Stimulated activated CD4-positive, alpha-beta T cell treated with anti-CD3 and anti-CD28 coated beads, Interleukin-15, amount 100 ng/mL, for 48 hours (primary cell): ENCODE data around the gene SDK2.
A peak's percentile ranks its signal among the peaks of the same experiment; 100 is the strongest.
"Not testable (repeated sequence)": the region's sequence is repeated elsewhere in the genome, so short reads cannot be mapped to it uniquely, and the experiment has no call there.

Experiments used
- DNase-seq, 2 donors: peaks; one replicate each; pipeline ENCODE4 v3.0.0-alpha.2; 2020; ENCODE audit warnings: low read depth in 2 of 2

The SDK2 gene

DNA sequence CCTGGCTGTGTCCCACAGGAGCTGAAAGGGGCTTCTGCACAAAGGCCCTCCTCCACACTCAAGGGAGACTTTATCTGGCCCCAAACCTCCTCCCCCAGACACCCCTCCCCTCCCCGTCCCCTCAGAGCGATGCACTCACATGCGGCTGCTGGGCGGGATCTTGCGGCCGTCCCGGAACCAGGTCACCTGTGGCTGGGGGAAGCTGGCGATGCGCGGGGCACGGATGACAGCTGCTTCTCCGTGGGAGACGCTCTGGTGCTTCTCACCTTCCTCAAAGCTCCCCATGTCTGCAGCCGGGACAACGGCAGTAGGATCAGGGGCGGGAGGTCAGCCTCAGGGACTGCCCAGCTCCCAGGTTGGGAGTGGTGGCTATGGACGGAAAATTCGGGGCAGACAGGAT is 188.5 kb downstream of the SDK2 start:
- no peak for DNase-seq

DNA sequence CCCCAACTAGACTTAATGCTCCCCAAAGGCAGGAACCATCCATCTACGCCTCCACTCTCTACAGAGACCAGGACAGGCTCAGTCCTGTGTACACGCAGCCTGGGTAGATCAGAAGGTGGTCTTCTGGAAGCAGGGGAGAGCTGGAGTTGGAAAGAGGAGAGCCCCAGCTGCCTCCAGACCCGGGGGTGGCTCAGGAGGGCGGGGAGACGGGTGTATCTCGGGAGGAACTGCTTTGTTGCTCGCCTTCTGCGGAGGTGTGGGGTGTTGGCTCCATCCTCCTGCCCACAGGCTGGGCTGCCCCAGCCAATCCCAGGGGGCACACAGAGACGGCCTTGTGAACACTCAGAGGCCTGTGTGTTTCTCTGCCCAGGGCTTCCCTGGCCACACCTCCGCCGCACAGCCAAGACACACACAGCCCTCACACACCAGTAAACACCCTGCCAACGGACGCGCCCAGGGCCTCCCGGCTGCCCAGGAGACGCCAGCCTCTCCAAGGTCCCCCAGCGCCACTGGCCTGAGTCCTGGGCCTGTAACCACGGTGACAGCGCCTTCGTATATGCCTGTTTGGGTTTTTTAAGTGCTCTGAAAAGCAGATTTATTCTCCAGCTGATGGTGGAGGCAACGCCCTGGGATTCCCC is 189.1 kb downstream of the SDK2 start:
- no peak for DNase-seq

DNA sequence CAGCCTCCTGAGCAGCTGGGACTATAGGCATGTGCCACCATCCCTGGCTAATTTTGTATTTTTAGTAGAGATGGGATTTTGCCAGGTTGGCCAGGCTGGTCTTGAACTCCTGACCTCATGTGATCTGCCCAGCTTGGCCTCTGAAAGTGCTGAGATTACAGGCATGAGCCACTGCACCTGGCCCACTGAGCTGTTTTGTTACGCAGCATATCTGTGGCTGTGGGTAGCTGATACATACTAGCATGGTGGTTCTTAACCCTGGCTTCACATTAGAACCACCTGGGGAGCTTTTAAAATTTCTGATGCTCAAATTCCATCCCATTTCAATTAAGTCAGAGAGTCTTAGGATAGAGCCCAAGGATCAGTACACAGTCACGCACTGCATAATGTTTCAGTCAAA is 190.8 kb downstream of the SDK2 start:
- DNase-seq, result not testable (repeated sequence)

DNA sequence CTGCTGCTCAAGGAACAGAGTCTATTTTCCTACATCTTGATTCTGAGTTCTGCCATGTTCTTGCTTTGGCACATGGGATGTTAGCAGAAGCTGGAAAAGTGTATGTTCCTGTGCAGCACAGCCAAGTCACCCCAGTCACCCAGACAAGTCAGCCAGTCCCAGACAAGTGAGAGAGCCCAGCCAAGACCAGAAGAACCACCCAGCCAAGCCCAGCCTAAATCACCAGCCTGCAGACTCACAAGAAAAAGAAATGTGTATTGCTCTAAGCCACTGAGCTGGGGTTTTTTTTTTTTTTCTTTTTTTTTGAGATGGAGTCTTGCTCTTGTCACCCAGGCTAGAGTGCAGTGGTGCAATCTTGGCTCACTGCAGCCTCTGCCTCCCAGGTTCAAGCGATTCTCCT is 191.2 kb downstream of the SDK2 start:
- no peak for DNase-seq

DNA sequence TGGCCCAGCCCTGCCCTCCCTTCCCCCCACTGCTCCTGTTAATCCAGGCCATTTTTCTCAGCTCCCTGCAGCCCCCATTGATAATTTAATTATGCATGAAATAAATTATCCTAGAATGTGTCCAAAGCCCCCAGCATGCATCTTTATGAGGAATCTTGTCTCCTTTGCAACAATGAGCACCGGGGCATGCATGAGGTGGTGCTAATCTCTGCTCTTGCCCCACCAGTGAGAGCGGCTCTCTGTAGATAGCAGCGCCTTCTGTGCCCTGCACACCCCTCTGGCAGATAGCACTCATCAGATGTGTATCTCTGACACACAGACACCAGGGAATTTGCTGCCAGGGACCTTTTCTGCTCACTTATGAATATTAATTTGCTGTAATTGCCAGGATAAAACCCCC is 192.2 kb downstream of the SDK2 start:
- no peak for DNase-seq

DNA sequence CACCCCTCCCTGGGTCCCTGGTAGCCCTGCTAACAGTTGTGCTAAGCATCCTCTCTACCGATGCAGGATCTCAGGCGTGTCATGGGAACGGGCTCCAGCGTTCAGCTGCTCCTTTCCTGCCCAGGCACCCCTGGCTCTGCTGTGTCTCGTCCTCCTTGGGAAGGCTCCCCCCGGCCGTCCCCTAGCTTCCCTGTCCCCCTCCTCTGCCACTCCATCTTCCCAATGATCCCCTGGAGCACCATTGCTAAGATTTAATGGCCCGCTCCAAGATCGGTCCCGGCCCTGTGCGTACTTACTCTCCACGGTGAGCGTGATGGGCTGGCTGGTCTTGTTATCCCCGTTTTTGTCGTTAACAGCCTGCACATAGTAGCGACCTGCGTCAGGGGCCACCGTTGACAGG is 196.9 kb downstream of the SDK2 start:
- no peak for DNase-seq

DNA sequence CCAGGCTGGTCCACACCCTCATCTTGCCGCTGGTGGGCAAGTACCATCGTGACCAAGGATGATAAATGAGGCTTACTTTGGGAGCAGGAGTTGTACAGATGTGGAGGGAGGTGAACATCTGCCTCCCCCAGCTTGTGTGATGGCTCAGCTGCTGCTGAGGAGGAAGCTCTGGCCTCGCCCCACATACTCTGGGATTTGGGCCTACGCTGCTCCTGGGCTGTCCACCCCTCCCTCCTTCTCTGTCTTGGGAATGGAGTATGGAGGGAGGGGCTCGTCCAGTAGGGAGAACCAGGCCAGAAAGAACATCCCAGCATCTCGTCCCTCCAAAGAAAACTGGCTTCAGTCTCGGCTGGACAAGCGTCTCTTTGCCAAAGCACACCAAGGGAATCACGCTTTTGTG is 197.6 kb downstream of the SDK2 start:
- DNase-seq, result no peak

DNA sequence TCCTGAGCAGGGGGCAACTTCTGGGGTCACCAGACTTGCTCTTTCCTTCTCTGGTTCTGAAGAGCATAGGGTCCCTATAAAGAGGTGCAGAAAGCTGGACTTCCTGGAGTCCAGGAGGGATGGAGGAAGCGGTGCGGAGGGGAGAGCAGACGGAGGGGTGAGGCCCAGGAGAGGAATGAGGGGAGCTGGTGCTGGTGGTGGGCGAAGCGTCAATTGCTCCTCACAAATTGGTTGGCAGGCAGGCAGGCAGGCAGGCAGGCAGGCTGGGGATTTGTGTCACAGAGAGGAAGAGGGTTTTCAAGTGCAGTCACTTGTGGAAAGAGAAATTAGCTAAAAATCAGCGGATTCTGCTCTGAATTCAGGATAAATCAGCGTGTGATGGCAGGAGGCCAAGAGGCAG is 198.8 kb downstream of the SDK2 start:
- DNase-seq, result no peak

DNA sequence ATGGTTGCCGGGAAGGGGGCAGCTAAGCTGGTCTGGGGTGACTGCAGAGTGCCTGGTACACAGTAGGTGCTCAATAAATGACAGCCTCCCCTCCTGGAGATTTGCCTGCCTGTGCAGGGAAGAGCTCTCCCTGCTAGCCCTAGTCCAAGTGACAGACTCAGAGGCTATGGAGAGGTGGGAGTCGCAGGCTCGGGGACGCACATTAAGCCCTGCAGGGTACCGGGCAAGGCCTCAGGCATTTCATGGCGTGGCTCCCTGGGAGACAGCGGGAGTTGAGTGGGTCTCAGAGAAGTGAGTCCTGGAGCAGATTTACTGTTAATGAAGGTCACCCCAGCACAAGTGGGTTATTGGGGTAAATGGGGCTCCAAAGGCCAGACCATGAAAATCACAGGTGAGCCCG is 200.2 kb downstream of the SDK2 start:
- no peak for DNase-seq

DNA sequence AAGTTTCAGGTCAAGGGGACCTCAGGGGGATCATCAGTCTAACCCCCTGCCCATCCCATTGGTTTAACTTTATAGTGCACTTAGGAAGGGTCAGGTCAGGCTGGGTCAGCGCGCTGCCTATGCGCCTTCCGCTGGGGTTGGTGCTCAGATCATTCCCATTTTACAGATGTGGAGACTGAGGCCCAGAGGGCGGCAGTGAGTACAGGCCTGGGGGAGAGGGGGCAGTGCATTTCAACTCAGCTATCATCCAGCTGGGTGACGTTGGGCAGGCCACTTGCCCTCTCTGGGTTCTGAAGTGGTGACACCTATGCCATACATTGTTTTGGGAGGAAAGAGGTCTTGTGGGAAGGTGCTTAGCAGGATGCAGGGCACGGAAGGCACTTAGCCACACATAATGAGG is 204.6 kb downstream of the SDK2 start:
- DNase-seq, result no peak

DNA sequence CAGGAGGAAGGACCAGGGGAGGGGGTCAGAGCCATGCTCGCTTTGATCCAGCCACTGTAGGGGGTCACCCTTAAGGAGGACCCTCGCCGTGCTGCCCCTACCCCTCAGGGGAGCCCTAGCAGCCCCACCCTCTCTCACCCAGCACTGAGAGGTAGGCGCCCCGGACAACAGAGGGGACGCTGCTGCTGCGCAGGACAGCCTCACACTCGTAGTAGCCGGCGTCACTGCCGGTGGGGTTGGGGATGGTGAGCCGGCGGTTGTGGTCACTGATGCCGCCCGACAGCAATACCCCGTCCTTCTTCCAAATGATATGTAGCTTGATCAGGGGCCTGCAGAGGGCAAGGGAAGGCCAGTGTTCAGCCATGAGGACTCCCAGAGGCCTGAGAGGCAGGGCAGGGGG is 206.4 kb downstream of the SDK2 start:
- DNase-seq, result no peak

DNA sequence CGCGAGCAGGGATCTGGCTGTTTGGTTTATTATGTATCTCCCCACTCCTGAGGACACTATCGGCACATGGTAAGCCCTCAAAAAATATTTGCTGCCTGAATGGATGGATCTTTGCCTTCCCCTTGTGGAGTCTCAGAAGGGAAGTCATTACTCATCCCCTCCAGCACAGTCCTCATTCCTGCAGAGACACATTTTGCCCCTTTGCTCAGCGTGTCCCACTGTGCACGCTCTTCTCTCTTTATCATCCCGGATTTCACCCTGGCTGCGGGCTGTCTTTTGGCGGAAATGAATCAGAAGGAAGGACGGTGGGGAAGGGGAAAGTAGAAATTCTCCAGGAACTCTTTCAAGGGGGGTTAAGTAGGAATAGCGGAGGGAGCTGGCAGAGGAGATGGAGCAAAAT is 207.3 kb downstream of the SDK2 start:
- no peak for DNase-seq

DNA sequence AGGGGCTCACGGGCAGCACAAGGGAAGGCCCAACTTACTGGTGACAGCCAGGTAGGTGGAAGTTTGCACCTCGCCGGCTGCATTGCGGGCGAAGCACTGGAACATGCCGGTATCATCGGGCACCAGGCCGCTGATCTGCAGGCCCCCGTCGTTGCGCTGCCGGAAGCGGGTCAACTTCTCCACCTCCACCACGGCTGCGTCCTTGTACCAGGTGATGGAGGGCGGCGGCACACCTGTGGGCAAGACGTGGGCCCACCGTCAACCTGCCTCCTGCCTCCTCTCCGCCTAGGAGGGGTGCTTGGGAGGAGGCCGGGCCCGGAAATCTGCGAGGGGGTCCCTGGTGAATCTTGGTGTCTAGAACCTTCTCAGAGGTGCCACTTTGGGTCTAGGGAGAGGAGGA is 208.8 kb downstream of the SDK2 start:
- DNase-seq, result no peak

DNA sequence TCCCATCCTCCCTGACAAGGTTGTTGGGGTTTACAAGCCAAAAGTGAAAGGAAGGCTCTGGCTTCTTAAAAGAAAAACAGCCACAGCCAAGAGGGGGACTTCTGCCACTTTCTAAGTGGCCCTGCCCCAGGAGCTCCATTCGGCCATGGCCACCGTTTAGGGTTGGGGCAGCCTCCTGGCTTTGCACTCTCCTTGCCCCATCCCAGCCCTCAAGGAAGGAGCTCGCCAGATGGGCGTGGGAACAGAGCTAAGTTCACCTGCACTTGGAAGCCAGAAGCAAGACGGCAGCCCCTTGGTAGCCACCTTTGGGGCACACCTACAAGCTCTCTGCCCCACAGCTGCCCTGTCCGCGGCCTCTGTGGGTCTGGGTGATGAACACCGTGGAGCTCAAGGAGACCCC is 210.1 kb downstream of the SDK2 start:
- no peak for DNase-seq

DNA sequence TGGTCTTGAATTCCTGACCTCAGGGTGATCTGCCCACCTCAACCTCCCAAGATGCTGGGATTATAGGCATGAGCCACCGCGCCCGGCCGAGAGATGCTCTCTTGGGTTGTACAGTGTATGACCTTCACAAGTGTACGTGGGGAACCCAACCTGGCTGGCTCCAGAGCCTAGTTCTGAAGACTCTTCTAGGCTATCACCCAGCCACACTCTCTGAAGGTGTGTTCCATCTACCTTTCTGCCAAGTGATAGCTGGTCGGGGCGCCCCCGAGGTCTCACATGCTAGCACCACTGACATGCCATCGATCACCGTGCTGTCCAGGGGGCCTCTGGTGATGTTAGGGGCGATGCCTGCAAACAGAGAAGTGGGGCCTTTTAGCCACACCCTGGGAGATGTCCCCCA is 210.7 kb downstream of the SDK2 start:
- no peak for DNase-seq

DNA sequence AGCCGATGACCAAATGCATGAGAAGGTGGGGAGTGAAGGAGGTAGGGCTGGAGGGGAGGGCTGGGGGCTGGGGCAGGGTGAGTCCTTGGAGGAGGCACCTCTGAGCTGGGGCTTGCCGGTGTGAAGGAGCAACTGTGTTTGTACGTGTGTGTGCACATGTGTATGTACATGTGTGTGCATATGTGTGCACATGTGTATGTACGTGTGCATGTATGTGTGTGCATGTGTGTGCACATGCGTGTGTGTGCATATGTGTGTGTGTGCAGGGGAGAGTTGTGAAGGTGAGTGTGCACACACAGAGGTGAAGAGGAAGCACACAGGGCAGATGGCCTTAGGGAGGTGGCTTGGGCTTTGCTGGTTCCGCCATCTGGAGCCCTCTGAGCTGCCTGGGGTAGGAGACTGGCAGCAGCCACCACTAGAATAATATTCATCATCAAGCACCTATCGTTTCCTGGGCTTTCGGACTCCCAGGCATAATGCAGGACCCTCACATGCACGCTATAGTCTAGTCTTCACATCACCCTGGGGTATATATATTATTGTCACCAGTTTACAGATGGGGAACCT is 211.5 kb downstream of the SDK2 start:
- DNase-seq, result no peak

DNA sequence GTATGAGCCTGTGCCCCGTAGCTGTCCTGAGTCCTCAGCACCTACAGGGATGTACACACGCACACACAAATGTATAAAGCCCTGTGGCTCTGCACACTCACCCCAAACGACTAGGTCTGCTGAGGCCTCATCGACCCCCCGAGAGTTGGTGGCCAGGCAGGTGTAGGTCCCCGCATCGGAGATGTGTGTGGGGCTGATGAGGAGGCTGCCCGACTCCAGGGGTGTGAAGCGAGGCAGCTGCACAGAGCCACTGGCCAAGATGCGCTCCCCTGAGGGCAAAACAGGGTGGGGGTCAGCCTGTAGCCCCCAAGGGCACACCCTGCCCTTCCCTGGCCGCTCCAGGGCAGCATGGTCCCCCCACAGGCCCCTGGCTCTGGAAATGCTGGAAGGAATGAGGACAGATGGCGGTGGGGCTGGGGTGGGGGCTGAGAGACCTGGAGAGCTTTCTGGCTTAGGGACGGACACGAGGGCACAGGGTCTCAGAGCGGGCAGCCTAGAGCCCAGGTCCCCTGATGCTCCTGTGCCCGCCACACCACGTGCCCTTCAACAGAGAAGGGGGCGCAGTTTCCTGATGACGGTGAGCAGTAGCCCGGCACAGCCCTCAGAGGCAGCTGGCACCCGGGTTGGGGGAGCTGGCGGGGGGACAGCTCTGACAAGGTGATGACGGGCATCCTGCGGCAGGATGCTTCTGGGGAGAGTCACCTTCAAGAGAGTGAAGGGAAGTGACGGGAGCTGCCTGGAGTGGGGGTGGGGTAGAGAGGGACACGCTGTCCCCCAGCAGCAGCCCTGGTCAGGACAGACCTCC is 212.6 kb downstream of the SDK2 start:
- no peak for DNase-seq

DNA sequence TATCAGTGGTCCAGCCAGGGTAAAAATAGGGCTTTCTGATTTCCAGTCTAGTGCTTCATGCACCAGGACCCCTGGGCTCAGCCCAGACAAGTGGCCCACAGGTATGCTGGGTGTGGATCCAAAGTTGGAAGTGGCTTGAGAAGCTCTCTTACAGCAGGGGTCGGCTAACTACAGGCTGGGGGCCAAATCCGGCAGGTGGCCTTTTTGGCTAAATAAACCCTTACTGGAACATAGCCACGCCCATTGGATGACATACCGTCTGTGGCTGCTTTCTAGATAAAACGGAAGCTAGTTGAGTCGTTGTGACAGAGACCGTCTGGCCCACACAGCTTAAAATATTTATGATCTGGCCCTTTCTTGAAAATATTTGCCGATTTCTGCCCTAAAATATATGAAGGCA is 213.4 kb downstream of the SDK2 start:
- no peak for DNase-seq

DNA sequence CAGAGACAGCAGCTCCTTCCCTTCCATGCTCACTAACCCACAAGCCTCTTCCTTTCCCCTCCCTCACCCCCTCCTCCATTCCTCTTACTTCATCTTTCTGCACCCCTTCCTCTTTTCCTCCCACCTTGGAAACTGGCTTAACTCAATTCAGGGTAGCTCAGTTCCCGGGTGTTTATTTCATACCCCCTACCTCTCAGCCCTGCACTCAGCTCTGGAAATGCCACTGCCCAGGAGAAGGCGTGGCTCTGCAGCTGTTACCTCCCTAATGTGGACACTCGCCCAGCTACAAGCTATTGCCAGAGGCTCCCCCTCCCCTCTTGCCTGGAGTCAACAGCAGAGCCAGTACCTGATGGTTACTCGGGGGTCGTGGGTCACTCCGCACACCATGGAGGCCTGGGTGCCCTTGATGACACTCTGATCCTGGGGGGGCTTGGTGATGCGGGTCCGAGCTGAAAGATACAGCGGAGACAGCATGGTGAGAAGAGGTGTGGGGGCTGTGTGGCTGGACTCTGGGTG is 214.0 kb downstream of the SDK2 start:
- DNase-seq, result no peak

DNA sequence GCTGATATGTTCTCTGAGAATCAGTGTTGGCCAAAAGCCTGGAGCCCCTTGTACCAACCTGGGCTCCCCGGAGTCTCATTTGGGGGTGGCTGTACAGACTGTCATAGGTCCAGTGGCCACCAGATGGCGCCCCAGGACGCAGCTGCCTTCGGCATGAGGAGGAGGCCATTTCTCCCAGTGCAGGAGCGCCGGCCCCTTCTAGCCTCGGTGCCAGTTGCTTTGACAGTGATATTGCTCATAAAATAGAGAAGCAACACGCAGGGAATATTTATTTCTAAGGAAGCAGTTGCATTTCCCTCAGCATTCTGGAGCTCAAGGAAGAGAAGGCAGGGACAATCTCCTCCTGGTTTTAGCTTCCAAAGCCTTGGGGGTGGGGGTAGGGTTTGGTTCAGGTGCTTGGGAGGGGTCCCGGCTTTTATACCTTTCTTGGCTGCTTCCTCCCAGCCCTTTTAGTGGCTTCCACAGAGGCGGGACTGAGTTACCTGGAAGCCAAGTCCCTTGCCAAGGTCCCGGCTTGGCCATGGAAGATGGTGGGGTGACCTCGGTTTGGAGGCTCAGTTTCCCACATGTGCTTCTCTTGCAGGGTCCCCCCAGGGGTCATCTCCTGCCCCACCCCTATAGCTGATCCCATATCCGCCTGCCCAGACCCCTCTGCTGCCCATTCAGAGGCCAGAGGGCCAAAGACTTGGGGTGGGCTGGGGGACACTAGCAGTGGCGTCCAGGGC is 214.6 kb downstream of the SDK2 start:
- peak; percentile 74 to 85 for DNase-seq

DNA sequence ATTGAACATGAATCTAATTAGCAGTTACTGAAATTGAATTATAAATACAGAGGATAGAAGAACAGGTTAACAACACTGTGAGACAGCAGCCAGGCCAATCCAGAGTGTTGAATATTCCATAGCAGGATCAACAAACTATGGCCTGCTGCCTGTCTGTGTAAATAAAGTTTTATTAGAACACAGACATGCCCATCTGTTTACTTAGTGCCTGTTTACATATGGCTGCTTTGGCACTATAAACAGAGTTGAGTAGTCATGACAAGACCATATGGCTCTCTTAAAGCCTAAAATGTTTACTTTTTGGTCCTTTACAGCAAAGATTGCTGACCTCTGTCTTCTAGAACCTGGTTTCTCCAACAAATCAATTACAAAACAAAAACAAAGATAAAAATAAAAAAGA is 217.0 kb downstream of the SDK2 start:
- DNase-seq, result no peak

DNA sequence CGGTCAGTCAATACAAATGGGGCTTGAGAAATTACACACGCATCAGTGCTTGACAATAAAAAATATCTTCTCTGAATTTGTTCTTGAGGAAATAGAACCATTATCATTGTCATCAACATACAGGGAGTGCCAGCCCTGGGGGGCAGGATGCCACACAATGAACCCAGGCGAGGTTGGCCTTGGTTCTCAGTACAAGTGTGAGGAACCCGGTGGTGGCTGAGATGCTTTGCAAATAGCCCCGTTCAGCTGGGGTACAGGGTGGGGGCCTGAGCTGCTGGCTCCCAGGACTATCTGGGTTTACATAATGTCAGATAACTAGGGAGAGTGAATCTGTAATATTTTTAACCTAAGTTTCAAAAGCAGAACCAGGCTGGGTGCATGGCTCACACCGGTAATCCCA is 219.7 kb downstream of the SDK2 start:
- DNase-seq, result no peak

DNA sequence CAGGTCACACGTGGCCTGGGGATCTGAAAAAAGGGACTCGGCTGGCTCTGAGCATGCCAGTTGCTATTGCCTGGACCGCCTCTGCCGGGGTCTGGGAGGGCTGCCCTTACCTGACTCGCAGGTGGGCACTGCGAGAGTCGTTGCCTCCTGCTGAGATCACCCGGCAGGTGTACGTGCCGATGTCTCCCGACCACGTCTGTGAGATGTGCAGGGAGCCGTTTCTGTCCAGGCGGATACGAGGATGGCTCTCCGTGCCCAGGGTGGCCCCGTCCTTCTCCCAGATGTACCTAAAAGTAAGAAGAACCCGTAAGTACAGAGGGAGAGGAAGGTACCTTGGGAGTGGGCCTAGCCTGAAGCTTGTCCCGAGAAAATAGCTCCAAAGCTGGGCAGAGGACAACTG is 220.4 kb downstream of the SDK2 start:
- no peak for DNase-seq
